Ecto neural progenitor cell (in vitro differentiated cells): ENCODE measurements around the gene DNAJC1.
A peak's percentile ranks its signal among the peaks of the same experiment; 100 is the strongest.

Source experiments
- DNase-seq: peaks from one replicate; pipeline ENCODE4 v3.0.0-alpha.2; 2018; ENCODE audit warnings: low spot score

Gene DNAJC1

DNA sequence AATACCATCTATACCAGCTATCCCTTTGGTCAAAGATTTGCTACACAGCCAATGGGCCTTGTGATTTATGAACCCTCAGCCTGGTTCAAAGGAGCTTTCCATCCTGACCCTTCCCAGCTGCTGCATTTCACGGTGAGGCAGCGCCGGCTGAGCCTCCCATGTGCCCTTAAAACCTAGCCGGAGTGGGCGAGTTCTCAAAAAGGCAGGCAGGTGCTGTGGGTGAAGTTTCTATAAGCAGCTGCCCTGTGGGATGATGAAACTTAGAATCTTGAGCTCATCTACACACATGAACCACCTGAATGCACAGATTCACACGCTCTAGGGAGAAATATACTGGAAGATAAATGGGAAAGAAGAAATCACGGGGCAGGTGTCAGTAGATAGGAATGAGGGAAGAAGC, 244.8 kb downstream of the DNAJC1 start:
- no peak for DNase-seq

DNA sequence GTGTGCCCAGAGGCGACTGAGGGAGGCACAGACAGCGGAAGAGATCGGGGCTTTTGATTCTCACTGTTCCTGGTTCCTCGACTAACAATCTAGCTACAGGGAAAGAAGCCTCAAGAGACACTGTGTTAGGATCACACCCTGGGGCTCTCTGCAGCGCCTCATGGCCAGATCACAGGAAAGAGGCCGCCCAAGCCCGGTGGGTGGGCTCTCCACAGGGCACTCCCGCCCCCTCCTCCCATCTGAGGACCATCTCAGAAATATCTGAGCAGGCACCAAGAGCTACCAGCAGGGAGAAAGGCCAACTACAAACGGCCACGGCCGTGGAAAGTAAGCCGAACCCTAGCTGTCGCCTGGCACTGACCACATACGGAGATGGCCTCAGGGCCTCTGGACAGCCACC, 245.3 kb downstream of the DNAJC1 start:
- no peak for DNase-seq

GRCh38 chr10:21757185-21757901, 246.2 kb downstream of the DNAJC1 start:
- no peak for DNase-seq

- no peak for DNase-seq
Measured at GRCh38 chr10:21756707-21757106, 246.8 kb downstream of the DNAJC1 start.

DNA sequence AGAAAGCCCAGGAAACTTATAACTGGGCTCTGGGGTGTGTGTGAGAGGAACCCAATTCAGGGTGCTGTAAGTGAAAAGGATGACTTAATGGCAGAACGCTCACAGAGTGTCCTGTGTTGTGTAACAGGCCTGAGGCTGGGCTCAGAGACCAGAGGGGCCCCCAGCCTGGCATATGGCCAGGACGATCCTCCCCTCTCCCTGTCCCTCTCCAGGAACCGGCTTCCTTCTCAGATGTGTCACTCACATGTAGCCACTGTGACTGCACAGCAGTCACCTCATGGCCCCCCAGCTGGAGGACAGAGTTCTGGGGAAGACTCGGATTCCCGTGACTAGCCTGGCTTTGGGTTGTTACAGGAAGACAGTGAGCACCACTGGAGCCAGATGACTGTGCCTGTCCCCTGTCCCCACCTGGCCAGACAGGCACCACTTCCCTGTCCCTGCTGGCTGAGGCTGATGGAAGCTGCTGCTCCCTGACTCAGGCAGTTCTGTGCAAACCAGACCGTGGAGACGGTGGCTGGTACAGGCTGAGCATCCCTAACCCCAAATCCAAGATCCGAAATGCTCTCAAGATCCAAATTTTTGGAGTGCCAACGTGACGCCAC, 249.0 kb downstream of the DNAJC1 start:
- DNase-seq, result no peak

DNA sequence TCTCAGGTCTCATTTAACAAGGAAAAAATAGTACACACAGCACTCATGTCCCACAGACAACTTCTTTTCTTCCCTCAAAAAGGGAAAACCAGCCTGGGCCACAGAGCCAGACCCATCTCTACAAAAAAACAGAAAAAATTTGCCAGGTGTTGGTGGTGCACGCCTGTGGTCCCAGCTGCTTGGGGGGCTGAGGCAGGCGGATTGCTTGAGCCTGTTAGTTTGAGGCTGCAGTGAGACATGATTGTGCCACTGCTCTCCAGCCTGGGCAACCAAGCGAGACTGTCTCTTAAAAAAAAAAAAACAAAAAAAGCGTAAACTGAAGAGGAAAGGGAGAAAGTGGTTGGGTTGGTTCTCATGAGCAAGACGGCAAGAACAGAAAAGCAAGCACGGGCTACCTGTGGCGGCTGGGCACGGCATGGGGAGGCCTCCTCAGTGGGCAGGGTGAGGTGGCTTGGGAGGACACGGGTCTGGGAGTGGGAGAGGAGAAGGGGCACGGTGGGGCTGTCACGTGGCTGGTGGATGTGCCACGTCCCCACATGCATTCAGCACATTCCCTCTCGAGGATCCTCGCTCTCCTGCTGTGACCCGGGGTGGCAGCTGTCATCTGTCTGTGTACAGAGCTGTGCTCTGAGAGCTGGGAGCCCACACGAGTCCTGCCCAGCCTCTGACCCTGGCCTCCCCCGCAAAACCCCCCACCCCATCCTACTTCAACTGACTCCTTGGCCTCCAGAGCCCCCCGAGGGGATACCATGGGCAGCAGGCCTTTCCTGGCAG, 249.8 kb downstream of the DNAJC1 start:
- no peak for DNase-seq

- no peak for DNase-seq
Measured at GRCh38 chr10:21751341-21752310, 251.9 kb downstream of the DNAJC1 start.

DNA sequence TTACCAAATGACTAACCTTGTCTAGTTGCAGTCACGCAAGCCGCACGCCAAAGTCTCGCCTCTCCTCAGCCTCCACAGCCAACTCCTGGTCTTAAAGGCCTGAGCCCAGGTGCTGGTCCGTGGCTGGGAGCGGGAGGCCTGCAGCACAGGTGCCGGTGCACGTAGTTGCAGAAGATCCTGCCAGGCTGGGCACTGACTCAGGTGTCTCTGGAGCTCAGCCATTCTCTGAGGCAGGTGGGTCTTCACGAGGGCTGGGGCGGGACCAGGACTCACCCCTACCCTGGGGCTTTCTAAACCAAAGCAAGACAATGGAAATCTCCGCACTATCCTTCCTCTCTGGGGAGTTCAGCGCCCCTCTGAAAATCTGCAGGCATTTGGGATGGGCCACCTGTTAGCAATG, 253.1 kb downstream of the DNAJC1 start:
- DNase-seq, result no peak

- no peak for DNase-seq
Measured at GRCh38 chr10:21749788-21750187, 253.7 kb downstream of the DNAJC1 start.

DNA sequence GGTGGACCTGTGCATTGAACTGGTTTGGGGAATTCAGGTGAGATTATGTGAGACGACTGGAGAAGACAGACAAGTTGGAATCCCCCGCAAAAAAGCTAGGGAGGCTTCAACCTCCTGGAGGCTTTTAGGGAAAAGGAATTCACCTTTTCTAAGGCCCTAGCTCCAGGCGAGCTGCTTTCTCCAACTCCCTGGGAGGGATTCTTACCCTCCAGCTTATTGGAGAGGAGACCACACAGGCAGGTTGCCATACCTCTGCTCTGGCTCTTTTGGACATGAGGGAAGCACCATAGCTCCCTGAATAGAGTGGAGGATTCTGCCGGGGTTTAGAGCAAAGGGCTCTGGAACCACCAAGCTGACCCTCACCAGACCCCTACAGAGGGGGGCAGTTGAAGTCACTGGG, 255.7 kb downstream of the DNAJC1 start:
- DNase-seq, result no peak

DNA sequence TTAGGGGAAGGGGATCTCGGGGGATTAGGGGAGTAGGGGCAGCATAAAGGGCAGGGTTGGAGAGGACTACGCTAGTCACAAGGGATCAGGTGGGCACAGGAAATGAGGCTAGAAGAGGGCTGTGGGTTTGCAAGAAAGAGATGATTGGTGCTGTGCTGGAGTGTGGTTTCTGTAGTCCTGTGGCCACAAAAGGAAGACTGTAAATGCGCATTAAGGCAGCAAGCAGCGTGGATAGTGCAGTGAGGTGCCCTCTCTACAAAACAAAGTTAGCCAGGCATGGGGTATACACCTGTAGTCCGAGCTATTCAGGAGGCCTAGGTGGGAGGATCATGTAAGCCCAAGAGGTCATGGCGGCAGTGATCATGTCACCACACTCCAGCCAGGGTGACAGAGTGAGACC, 257.4 kb downstream of the DNAJC1 start:
- DNase-seq, result no peak

GRCh38 chr10:21744223-21744622, 259.3 kb downstream of the DNAJC1 start:
- no peak for DNase-seq

DNA sequence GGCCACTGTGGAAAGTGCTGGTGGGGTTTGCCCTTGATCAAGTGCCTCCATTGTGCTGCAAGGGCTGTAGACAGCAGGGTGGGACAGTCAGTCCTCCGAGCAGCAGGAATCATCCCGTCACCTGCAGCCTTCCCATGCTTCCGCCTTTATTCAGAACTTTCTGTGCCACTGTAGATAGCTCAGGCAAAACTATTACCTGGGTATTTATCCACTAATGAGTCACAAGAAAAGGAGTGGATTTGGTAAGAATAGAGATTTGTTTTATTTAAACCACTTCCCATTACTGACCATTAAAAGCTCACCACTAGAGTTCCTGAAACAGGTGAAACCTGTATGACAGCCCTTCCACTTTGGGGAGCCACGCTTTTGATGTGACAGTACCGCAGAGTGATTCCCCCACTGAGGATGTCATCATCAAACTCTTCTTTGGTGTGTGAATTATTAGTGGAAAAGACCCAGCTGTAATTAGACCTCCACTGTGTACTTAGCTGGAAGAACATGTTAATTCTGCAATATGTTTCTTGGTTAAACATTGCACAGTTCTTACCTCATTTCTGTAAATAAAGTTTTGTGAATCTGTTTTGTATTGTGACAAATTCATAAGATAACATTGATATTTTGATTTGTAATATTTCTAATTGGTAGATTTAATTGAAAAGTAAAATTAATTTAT, 260.7 kb downstream of the DNAJC1 start:
- DNase-seq, result no peak

DNA sequence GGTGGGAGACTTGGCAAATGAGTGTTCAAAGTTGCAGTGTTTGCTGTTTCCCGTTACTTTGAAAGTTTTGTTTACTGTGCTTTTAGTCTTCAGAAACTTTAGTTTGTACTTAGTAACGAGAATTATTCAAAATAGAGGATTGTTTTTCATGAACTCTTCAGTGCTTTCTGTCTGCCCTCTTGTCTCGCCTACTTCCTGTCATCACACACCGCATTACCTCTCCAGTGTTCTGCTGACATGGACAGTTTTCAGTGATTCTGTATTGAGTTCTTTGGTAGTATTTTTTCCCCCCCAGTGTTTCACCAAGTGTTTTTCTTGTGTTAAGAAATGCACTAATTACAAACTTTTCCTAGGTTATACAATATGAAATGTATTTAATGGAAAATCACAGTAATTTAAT, 262.5 kb downstream of the DNAJC1 start:
- no peak for DNase-seq

- no peak for DNase-seq
Measured at GRCh38 chr10:21737106-21737505, 266.4 kb downstream of the DNAJC1 start.

DNA sequence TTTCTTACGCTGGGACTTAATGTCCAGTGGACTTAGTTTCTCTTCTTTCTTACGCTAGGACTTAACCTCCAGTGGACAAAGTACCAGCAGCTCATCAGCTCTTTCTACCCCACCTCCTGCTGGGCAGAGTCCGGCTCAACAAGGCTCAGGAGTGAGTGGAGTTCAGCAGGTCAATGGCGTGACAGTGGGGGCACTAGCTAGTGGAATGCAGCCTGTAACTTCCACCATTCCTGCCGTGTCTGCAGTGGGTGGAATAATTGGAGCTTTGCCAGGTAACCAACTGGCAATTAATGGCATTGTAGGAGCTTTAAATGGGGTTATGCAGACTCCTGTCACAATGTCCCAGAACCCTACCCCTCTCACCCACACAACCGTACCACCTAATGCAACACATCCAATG, 269.8 kb downstream of the DNAJC1 start:
- DNase-seq, result no peak

GRCh38 chr10:21732067-21732772, 271.3 kb downstream of the DNAJC1 start:
- peak; percentile 78 for DNase-seq

- no peak for DNase-seq
Measured at GRCh38 chr10:21728618-21729017, 274.9 kb downstream of the DNAJC1 start.

DNA sequence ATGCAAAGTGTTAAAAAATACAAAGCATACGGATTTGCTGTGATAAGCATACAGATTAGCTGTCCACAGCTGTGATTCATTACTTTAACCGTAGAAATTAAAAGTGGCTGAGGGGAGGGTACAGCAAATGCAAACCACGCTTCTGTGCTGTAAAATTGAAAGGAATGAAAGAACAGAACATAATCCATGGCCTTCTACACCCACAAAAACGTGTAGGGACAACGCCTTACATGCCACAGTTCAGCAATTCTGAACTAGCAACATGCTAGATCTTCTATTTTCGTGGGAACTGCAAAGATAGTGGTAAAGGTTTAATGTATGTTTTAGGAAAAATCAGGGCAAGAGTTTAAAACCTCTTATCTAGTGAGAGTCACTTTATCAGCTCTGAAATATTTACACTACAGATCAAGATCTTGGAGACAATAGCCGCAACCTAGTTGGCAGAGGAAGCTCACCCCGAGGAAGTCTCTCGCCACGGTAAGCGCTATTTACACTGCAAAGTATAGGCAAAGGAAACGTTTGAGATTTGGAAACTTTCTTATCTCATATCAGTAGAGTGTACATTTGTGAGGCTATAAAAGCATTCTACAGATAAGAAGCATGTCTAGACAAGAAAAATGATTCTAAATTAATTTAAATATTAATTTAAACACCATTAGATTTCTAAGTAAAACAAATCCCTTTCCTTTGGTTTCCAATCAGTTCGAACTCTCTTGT, 275.9 kb downstream of the DNAJC1 start:
- no peak for DNase-seq

DNA sequence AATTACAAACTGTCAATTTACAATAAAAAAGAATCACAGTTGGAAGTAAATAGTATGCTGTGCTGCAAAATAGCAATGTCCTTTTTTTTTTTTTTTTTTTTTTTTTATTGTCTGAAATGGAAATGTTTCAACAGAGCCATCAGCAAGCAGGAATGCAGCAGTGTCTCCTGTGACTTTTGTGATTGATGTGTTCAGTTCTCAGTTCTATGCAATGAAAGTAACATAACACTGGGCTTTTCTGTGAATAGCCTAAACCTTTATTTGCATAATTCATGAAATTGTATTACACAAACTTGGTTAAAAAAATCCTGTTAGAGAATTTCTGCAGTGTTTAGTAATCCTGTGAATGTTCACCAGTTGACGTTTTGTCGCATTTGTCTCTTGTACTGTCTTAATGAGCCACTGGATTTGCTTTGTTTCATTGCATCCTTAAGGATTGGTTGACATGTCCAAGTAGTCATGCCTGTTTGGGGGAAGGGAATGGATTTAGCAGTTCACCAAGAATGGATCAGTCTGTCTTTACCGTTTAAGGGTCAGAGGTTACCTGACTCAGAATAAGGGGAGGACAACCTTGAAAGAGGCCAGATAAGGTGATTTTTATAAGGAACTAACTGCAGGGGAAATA, 276.8 kb downstream of the DNAJC1 start:
- DNase-seq, result no peak
